ENCODE results near the gene INPP5D. TPM values are rescaled to one million over a fixed set of nuclear protein-coding genes. Genes with fewer than 3 reads are reported as not detected.

The INPP5D gene
- total RNA-seq, 1 donor from 2014 or later, result 33.4 TPM

GRCh38 chr2:233089851-233090250, 29.7 kb downstream of the INPP5D start:
- no peak overlapping the region for H3K27ac ChIP-seq
- intact Hi-C loops (cut with DNase I), result no loop called here
- no peak for DNase-seq (ENCODE audit: extremely low spot score in 2 of 2)
- no peaks in the 10 kb centered on the region for H3K36me3 ChIP-seq
- H3K9me3 ChIP-seq, result no peaks in the 10 kb centered on the region
- peaks cover 12% of the 10 kb centered on the region for H3K4me1 ChIP-seq
- TF ChIP-seq POLR2AphosphoS5 (IDR thresholded peaks at IDR 0.05; ENCODE audit: insufficient read depth in 1 of 2, low read depth in 1 of 2) (no peak), POLR2A (IDR thresholded peaks at IDR 0.05) (no peak), CTCF (IDR thresholded peaks at IDR 0.05) (no peak)
- no peak overlapping the region for H3K4me3 ChIP-seq
- no peaks in the 10 kb centered on the region for H3K27me3 ChIP-seq

- Histone ChIP-seq H3K36me3 (no peaks in the 10 kb centered on the region), H3K27ac (no peak overlapping the region), H3K4me1 (peaks cover 2% of the 10 kb centered on the region), H3K9me3 (no peaks in the 10 kb centered on the region), H3K27me3 (no peaks in the 10 kb centered on the region), H3K4me3 (no peak overlapping the region)
- TF ChIP-seq CTCF (IDR thresholded peaks at IDR 0.05), result no peak
- no peak for TF ChIP-seq POLR2AphosphoS5 (IDR thresholded peaks at IDR 0.05; ENCODE audit: insufficient read depth in 1 of 2, low read depth in 1 of 2)
- no peak for TF ChIP-seq POLR2A (IDR thresholded peaks at IDR 0.05)
- no peak for DNase-seq (ENCODE audit: extremely low spot score in 2 of 2)
- intact Hi-C loops (cut with DNase I), result no loop called here
These were observed 30.7 kb downstream of the INPP5D start for GRCh38 chr2:233090879-233091278.

- DNase-seq (ENCODE audit: extremely low spot score in 2 of 2), result no peak
- intact Hi-C loops (cut with DNase I), result no loop called here
- H3K27me3 ChIP-seq, result no peaks in the 10 kb centered on the region
- TF ChIP-seq POLR2A (IDR thresholded peaks at IDR 0.05), result no peak
- TF ChIP-seq CTCF (IDR thresholded peaks at IDR 0.05), result no peak
- no peak for TF ChIP-seq POLR2AphosphoS5 (IDR thresholded peaks at IDR 0.05; ENCODE audit: insufficient read depth in 1 of 2, low read depth in 1 of 2)
- no peaks in the 10 kb centered on the region for H3K4me1 ChIP-seq
- no peaks in the 10 kb centered on the region for H3K9me3 ChIP-seq
- H3K4me3 ChIP-seq, result no peak overlapping the region
- H3K36me3 ChIP-seq, result no peaks in the 10 kb centered on the region
- H3K27ac ChIP-seq, result no peak overlapping the region
These were observed 31.6 kb downstream of the INPP5D start for GRCh38 chr2:233091595-233092375.

- intact Hi-C loops (cut with DNase I), result no loop called here
- Histone ChIP-seq H3K4me3 (no peak overlapping the region), H3K36me3 (no peaks in the 10 kb centered on the region), H3K27me3 (no peaks in the 10 kb centered on the region), H3K27ac (no peak overlapping the region), H3K9me3 (no peaks in the 10 kb centered on the region), H3K4me1 (no peaks in the 10 kb centered on the region)
- TF ChIP-seq POLR2A (IDR thresholded peaks at IDR 0.05) (no peak), POLR2AphosphoS5 (IDR thresholded peaks at IDR 0.05; ENCODE audit: insufficient read depth in 1 of 2, low read depth in 1 of 2) (no peak), CTCF (IDR thresholded peaks at IDR 0.05) (no peak)
- no peak for DNase-seq (ENCODE audit: extremely low spot score in 2 of 2)
These were observed 32.5 kb downstream of the INPP5D start for GRCh38 chr2:233092432-233093165.

GRCh38 chr2:233093166-233093448, 33.0 kb downstream of the INPP5D start:
- intact Hi-C loops (cut with DNase I), result no loop called here
- Histone ChIP-seq H3K36me3 (no peaks in the 10 kb centered on the region), H3K4me3 (no peak overlapping the region), H3K27ac (no peak overlapping the region), H3K27me3 (no peaks in the 10 kb centered on the region), H3K9me3 (no peaks in the 10 kb centered on the region), H3K4me1 (no peaks in the 10 kb centered on the region)
- TF ChIP-seq POLR2A (IDR thresholded peaks at IDR 0.05) (no peak), CTCF (IDR thresholded peaks at IDR 0.05) (no peak), POLR2AphosphoS5 (IDR thresholded peaks at IDR 0.05; ENCODE audit: insufficient read depth in 1 of 2, low read depth in 1 of 2) (no peak)
- DNase-seq (ENCODE audit: extremely low spot score in 2 of 2), result no peak
